ENCODE results near the gene CFAP97D2. TPM values are rescaled to one million over a fixed set of nuclear protein-coding genes. Genes with fewer than 3 reads are reported as not detected.

CFAP97D2 gene
- total RNA-seq, 5 donors from 2014 or later (not counting 1 experiment from before 2014, with no cell fraction given) = 0.92 to 4.5 (median 2.6) TPM

DNA sequence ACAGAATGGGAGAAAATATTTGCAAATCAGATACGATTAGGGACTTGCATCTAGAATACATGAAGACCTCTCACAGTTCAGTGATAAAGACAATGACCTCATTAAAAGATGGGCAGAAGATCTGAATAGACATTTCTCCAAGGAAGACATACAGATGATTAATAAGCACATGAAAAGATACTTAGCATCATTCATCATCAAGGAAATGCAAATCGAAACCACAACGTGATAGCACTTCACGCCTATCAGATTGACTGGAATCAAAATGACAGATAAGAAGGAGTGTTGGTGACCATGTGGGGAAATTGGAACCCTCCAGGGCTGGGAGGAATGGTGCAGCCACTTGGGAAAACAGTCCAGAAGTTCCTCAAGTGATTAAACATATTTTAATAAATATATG lies 25.8 kb downstream of the CFAP97D2 start:
- Histone ChIP-seq H3K9me3 (no peaks in the 10 kb centered on the region), H3K27me3 (replicated peaks in 1 of 2; ENCODE audit: control insufficient read depth in 2 of 2, extremely low read depth in 1 of 2, insufficient read depth in 2 of 2, low read length in 1 of 2) (peaks cover 0 to 7% of the 10 kb centered on the region in 2 experiments), H3K36me3 (ENCODE audit: control insufficient read depth in 2 of 2, extremely low read depth in 1 of 2, insufficient read depth in 1 of 2, low read length in 1 of 2) (peaks cover 0 to 3% of the 10 kb centered on the region in 2 donors), H3K27ac (ENCODE audit: low read length) (no peak overlapping the region), H3K4me3 (ENCODE audit: control insufficient read depth in 1 of 2, extremely low read depth in 1 of 2, low read length in 1 of 2) (no peak overlapping the region), H3K4me1 (ENCODE audit: control insufficient read depth in 1 of 2, extremely low read depth in 1 of 2, insufficient read depth in 2 of 2, low read length in 2 of 2) (peaks cover 0 to 25% of the 10 kb centered on the region in 2 experiments)
- no peaks in the 10 kb centered on the region for H3K36me3 Mint-ChIP-seq
- H3K4me1 Mint-ChIP-seq = peaks cover 38 to 44% (median 38%) of the 10 kb centered on the region in 3 donors
- no CpG with 5 or more reads among the region's 4 CpGs for WGBS (ENCODE audit: insufficient coverage)
- POLR2A ChIA-PET = no interaction called here
- CTCF ChIA-PET = no interaction called here
- H3K9me3 Mint-ChIP-seq = no peaks in the 10 kb centered on the region
- peak in 1 of 35 experiments; percentile 27 for DNase-seq
- ATAC-seq (replicated peaks in 1 of 4) = no peak
- H3K27me3 Mint-ChIP-seq = no peaks in the 10 kb centered on the region
- H3K4me3 Mint-ChIP-seq = no peak overlapping the region
- peak overlapping the region in 1 of 2 donors; percentile 58 for H3K27ac Mint-ChIP-seq

DNA sequence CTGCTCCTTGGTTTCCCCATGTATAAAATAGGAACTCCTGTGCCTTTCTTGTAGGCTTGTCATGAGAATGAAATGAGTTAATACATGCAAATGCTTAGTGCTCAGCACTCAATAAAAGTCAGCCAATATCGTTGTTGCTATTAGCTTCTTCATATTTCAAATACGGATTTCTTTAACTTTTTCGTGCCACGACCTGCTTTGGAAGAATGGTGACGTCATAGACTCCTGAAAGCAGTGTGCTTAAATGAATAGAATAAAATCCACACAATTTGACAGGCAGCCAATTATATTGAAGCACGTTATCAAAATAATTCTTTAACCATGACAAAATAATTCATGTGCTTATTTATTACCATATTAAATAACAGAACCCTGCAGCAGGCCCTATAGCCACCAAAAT lies 29.1 kb downstream of the CFAP97D2 start:
- ATAC-seq (replicated peaks in 1 of 4) (no peak), DNase-seq (no peak)
- no peaks in the 10 kb centered on the region for H3K9me3 ChIP-seq
- no peak overlapping the region for H3K27ac Mint-ChIP-seq
- H3K4me1 ChIP-seq (ENCODE audit: control insufficient read depth in 1 of 2, extremely low read depth in 1 of 2, insufficient read depth in 2 of 2, low read length in 2 of 2) = peaks cover 0 to 30% of the 10 kb centered on the region in 2 experiments
- H3K36me3 ChIP-seq (ENCODE audit: control insufficient read depth in 2 of 2, extremely low read depth in 1 of 2, insufficient read depth in 1 of 2, low read length in 1 of 2) = no peaks in the 10 kb centered on the region
- H3K36me3 Mint-ChIP-seq = no peaks in the 10 kb centered on the region
- H3K4me1 Mint-ChIP-seq = peaks cover 38 to 52% (median 43%) of the 10 kb centered on the region in 3 donors
- CTCF ChIA-PET = interaction anchor here in 1 of 2 donors (0.6 kb wide), 1 partner anchor 129 kb away, joined by 3 read pairs; no protein-coding TSS in a partner anchor
- peaks cover 0 to 19% of the 10 kb centered on the region in 2 experiments for H3K27me3 ChIP-seq (replicated peaks in 1 of 2; ENCODE audit: control insufficient read depth in 2 of 2, extremely low read depth in 1 of 2, insufficient read depth in 2 of 2, low read length in 1 of 2)
- peaks cover 0 to 3% of the 10 kb centered on the region in 2 donors for H3K27me3 Mint-ChIP-seq
- WGBS (ENCODE audit: insufficient coverage) = no CpG with 5 or more reads among the region's 6 CpGs
- no peak overlapping the region for H3K4me3 ChIP-seq (ENCODE audit: control insufficient read depth in 1 of 2, extremely low read depth in 1 of 2, low read length in 1 of 2)
- POLR2A ChIA-PET = interaction anchor here in 1 of 2 donors (0.6 to 0.7 kb wide), 2 partner anchors 246 to 699 kb away, joined by 3 read pairs; no protein-coding TSS in a partner anchor
- H3K9me3 Mint-ChIP-seq = no peaks in the 10 kb centered on the region
- no peak overlapping the region for H3K4me3 Mint-ChIP-seq
- H3K27ac ChIP-seq (ENCODE audit: low read length) = no peak overlapping the region

DNA sequence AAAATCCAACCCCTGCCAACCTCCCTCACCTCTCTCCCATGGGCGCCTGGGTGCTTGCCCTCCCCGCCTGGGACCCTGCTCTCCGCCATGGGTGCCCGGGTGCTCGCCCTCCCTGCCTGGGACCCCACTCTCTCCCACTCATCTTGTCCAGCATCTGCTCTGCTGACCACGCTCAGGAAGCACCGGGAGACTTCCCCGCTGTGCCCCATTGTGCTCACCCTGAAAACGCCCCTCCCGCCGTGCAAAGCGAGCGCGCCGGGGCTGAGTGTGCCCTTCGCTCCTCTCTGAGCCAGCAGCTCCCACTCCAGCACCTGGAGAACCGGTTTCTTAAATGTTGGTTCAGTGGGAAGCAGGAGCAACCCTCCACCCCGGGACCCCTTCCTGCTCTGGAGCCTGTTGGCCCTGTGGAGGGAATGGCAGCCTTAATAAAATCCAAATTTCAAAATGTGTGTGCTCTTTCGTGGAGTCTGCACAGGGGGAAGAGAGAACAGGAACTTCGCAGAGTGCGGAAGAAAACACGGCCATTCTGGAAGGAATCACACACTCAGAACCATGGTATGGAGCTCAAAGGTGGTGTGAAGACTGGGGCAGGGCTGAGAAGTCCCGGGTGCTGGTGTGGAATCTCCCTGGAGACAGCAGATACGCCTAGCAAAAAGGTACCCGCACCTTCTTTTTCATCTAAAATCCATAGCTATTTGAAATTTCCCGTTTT lies 32.5 kb downstream of the CFAP97D2 start:
- no peaks in the 10 kb centered on the region for H3K36me3 ChIP-seq (ENCODE audit: control insufficient read depth in 2 of 2, extremely low read depth in 1 of 2, insufficient read depth in 1 of 2, low read length in 1 of 2)
- no peak overlapping the region for H3K27ac ChIP-seq (ENCODE audit: low read length)
- no peaks in the 10 kb centered on the region for H3K9me3 ChIP-seq
- ChIA-PET POLR2A (interaction anchor here in 1 of 2 donors (0.5 kb wide), 1 partner anchor 107 kb away, joined by 4 read pairs; no protein-coding TSS in a partner anchor), CTCF (no interaction called here)
- no peak overlapping the region for H3K4me3 ChIP-seq (ENCODE audit: control insufficient read depth in 1 of 2, extremely low read depth in 1 of 2, low read length in 1 of 2)
- peak overlapping the region in 1 of 3 donors; percentile 44 for H3K4me3 Mint-ChIP-seq
- WGBS (ENCODE audit: insufficient coverage) = 82% methylated on average over 16 of the region's 26 CpGs
- H3K27ac Mint-ChIP-seq = peak overlapping the region in 1 of 2 donors; percentile 46
- no peaks in the 10 kb centered on the region for H3K36me3 Mint-ChIP-seq
- H3K9me3 Mint-ChIP-seq = no peaks in the 10 kb centered on the region
- H3K27me3 Mint-ChIP-seq = peaks cover 0 to 3% of the 10 kb centered on the region in 2 donors
- H3K27me3 ChIP-seq (replicated peaks in 1 of 2; ENCODE audit: control insufficient read depth in 2 of 2, extremely low read depth in 1 of 2, insufficient read depth in 2 of 2, low read length in 1 of 2) = peaks cover 0 to 24% of the 10 kb centered on the region in 2 experiments
- H3K4me1 Mint-ChIP-seq = peaks cover 21 to 33% (median 25%) of the 10 kb centered on the region in 3 donors
- peaks cover 0 to 15% of the 10 kb centered on the region in 2 experiments for H3K4me1 ChIP-seq (ENCODE audit: control insufficient read depth in 1 of 2, extremely low read depth in 1 of 2, insufficient read depth in 2 of 2, low read length in 2 of 2)
- ATAC-seq (replicated peaks in 1 of 4) = no peak
- DNase-seq = no peak

DNA sequence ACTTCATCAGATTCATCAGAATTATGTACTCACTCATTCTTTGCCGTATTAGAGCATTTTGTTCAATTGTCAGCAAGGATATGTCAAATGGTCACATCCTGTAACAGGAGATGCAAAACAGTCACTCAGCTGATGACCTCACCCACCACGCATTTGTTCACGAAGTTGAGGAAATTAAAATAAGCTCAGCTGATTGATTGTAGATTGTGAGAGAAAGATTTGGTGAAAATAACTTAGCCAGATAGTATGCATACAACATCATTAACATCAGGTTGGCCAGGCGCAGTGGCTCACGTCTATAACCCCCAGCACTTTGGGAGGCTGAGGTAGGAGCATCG lies 33.1 kb downstream of the CFAP97D2 start:
- H3K36me3 Mint-ChIP-seq = no peaks in the 10 kb centered on the region
- no peak overlapping the region for H3K4me3 Mint-ChIP-seq
- H3K27me3 Mint-ChIP-seq = peaks cover 0 to 3% of the 10 kb centered on the region in 2 donors
- peak in 1 of 4 experiments; percentile 44 for ATAC-seq (replicated peaks in 1 of 4)
- no peak overlapping the region for H3K4me3 ChIP-seq (ENCODE audit: control insufficient read depth in 1 of 2, extremely low read depth in 1 of 2, low read length in 1 of 2)
- no peaks in the 10 kb centered on the region for H3K9me3 Mint-ChIP-seq
- H3K27ac Mint-ChIP-seq = peak overlapping the region in 1 of 2 donors; percentile 2
- WGBS (ENCODE audit: insufficient coverage) = 95% methylated on average over 3 of the region's 6 CpGs
- no peak overlapping the region for H3K27ac ChIP-seq (ENCODE audit: low read length)
- H3K27me3 ChIP-seq (replicated peaks in 1 of 2; ENCODE audit: control insufficient read depth in 2 of 2, extremely low read depth in 1 of 2, insufficient read depth in 2 of 2, low read length in 1 of 2) = peaks cover 0 to 24% of the 10 kb centered on the region in 2 experiments
- H3K9me3 ChIP-seq = no peaks in the 10 kb centered on the region
- H3K36me3 ChIP-seq (ENCODE audit: control insufficient read depth in 2 of 2, extremely low read depth in 1 of 2, insufficient read depth in 1 of 2, low read length in 1 of 2) = no peaks in the 10 kb centered on the region
- H3K4me1 ChIP-seq (ENCODE audit: control insufficient read depth in 1 of 2, extremely low read depth in 1 of 2, insufficient read depth in 2 of 2, low read length in 2 of 2) = peaks cover 0 to 15% of the 10 kb centered on the region in 2 experiments
- ChIA-PET POLR2A (no interaction called here), CTCF (no interaction called here)
- peak in 1 of 35 experiments; percentile 31 for DNase-seq
- H3K4me1 Mint-ChIP-seq = peaks cover 24 to 33% (median 25%) of the 10 kb centered on the region in 3 donors

DNA sequence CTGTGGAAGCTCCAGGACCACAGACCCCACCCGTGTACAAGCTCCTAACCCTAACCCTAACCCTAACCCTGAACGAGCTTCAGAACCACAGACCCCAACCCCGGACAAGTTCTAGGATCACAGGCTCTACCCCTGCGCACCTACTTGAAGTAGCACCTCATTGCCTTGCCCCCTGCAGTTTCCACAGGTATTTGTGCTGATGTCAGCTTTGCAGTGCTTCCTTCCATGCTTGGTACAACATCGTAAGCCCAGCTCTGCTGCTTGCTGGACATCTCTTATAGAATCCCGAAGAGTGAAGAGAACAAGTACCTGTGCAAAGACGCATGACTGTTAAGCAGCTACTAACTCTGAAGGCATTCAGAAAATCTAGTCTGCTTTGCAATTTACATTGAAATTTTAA lies 34.9 kb downstream of the CFAP97D2 start:
- peaks cover 42 to 44% (median 42%) of the 10 kb centered on the region in 3 donors for H3K4me1 Mint-ChIP-seq
- H3K4me3 Mint-ChIP-seq = no peak overlapping the region
- 93% methylated on average over 7 of the region's 7 CpGs for WGBS (ENCODE audit: insufficient coverage)
- Histone ChIP-seq H3K36me3 (ENCODE audit: control insufficient read depth in 2 of 2, extremely low read depth in 1 of 2, insufficient read depth in 1 of 2, low read length in 1 of 2) (no peaks in the 10 kb centered on the region), H3K27ac (ENCODE audit: low read length) (no peak overlapping the region), H3K9me3 (no peaks in the 10 kb centered on the region), H3K27me3 (replicated peaks in 1 of 2; ENCODE audit: control insufficient read depth in 2 of 2, extremely low read depth in 1 of 2, insufficient read depth in 2 of 2, low read length in 1 of 2) (peaks cover 0 to 24% of the 10 kb centered on the region in 2 experiments), H3K4me1 (ENCODE audit: control insufficient read depth in 1 of 2, extremely low read depth in 1 of 2, insufficient read depth in 2 of 2, low read length in 2 of 2) (peaks cover 0 to 15% of the 10 kb centered on the region in 2 experiments), H3K4me3 (ENCODE audit: control insufficient read depth in 1 of 2, extremely low read depth in 1 of 2, low read length in 1 of 2) (no peak overlapping the region)
- ChIA-PET CTCF (interaction anchor here in 1 of 2 donors (0.7 kb wide), 1 partner anchor 47 kb away, joined by 7 read pairs; no protein-coding TSS in a partner anchor), POLR2A (no interaction called here)
- H3K27me3 Mint-ChIP-seq = peaks cover 0 to 3% of the 10 kb centered on the region in 2 donors
- ATAC-seq (replicated peaks in 1 of 4) (no peak), DNase-seq (no peak)
- no peaks in the 10 kb centered on the region for H3K36me3 Mint-ChIP-seq
- H3K27ac Mint-ChIP-seq = no peak overlapping the region
- H3K9me3 Mint-ChIP-seq = no peaks in the 10 kb centered on the region

DNA sequence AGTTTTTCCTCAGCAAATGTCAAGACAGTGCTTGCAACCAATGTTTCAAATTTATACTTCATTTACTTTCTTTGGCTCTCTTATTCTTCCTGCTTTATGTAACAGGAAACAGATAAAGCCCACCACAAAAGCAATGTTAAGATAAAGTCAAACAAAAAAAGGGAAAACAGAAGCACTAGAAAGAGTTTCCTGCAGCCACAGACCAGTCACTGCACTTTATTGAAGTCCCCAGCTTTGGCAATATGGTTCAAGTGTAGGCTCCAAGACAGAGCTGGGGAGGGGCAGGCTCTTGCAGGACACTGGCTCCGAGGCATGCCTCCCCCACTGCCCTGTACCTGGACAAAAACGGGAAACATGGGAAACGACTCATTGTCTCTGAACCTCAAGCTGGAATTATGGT lies 40.3 kb downstream of the CFAP97D2 start:
- ATAC-seq (replicated peaks in 1 of 4) = peak in 3 of 4 experiments; percentile 63 to 76 (median 72)
- H3K4me3 Mint-ChIP-seq = peak overlapping the region in 2 of 3 donors; percentile 47 to 56
- Histone ChIP-seq H3K9me3 (no peaks in the 10 kb centered on the region), H3K27me3 (replicated peaks in 1 of 2; ENCODE audit: control insufficient read depth in 2 of 2, extremely low read depth in 1 of 2, insufficient read depth in 2 of 2, low read length in 1 of 2) (no peaks in the 10 kb centered on the region), H3K36me3 (ENCODE audit: control insufficient read depth in 2 of 2, extremely low read depth in 1 of 2, insufficient read depth in 1 of 2, low read length in 1 of 2) (no peaks in the 10 kb centered on the region), H3K4me3 (ENCODE audit: control insufficient read depth in 1 of 2, extremely low read depth in 1 of 2, low read length in 1 of 2) (no peak overlapping the region), H3K27ac (ENCODE audit: low read length) (no peak overlapping the region), H3K4me1 (ENCODE audit: control insufficient read depth in 1 of 2, extremely low read depth in 1 of 2, insufficient read depth in 2 of 2, low read length in 2 of 2) (peaks cover 8 to 31% of the 10 kb centered on the region in 2 experiments)
- DNase-seq = no peak
- H3K4me1 Mint-ChIP-seq = peaks cover 59 to 67% (median 66%) of the 10 kb centered on the region in 3 donors
- no peaks in the 10 kb centered on the region for H3K27me3 Mint-ChIP-seq
- H3K27ac Mint-ChIP-seq = peak overlapping the region; percentile 77 to 82
- H3K9me3 Mint-ChIP-seq = no peaks in the 10 kb centered on the region
- ChIA-PET POLR2A (no interaction called here), CTCF (no interaction called here)
- H3K36me3 Mint-ChIP-seq = no peaks in the 10 kb centered on the region
- WGBS (ENCODE audit: insufficient coverage) = 8% methylated on average over 2 of the region's 3 CpGs

Data from T-cell (primary cell).